ENCODE results near the gene TGFB2.

Gene TGFB2

GRCh38 chr1:218336328-218336727 is 8.8 kb upstream of the TGFB2 start:
- no peak for DNase-seq

GRCh38 chr1:218339267-218339831 is 5.8 kb upstream of the TGFB2 start:
- peak; percentile 18 for DNase-seq

GRCh38 chr1:218341325-218341724 is 3.8 kb upstream of the TGFB2 start:
- no peak for DNase-seq

- DNase-seq: no peak
These were observed 3.0 kb upstream of the TGFB2 start for GRCh38 chr1:218342091-218342490.

- peak; percentile 12 for DNase-seq
These were observed 696 bp downstream of the TGFB2 start for GRCh38 chr1:218345673-218346390.

- no peak for DNase-seq
These were observed 1.5 kb downstream of the TGFB2 start for GRCh38 chr1:218346391-218347204.

- no peak for DNase-seq
These were observed 2.2 kb downstream of the TGFB2 start for GRCh38 chr1:218347336-218347722.

- no peak for DNase-seq
These were observed 2.8 kb downstream of the TGFB2 start for GRCh38 chr1:218347723-218348627.

GRCh38 chr1:218348628-218349071 is 3.5 kb downstream of the TGFB2 start:
- no peak for DNase-seq

GRCh38 chr1:218349348-218350034 is 4.4 kb downstream of the TGFB2 start:
- no peak for DNase-seq

- no peak for DNase-seq
These were observed 4.9 kb downstream of the TGFB2 start for GRCh38 chr1:218350035-218350525.

GRCh38 chr1:218350801-218351266 is 5.7 kb downstream of the TGFB2 start:
- DNase-seq: no peak

GRCh38 chr1:218351391-218352074 is 6.4 kb downstream of the TGFB2 start:
- DNase-seq: peak; percentile 28

GRCh38 chr1:218352075-218352438 is 6.9 kb downstream of the TGFB2 start:
- DNase-seq: no peak

- DNase-seq: no peak
These were observed 8.5 kb downstream of the TGFB2 start for GRCh38 chr1:218353656-218354055.

- no peak for DNase-seq
These were observed 10.1 kb downstream of the TGFB2 start for GRCh38 chr1:218355278-218355677.

- no peak for DNase-seq
These were observed 12.2 kb downstream of the TGFB2 start for GRCh38 chr1:218357211-218357892.

GRCh38 chr1:218357893-218358232 is 12.7 kb downstream of the TGFB2 start:
- no peak for DNase-seq

GRCh38 chr1:218361298-218362065 is 16.3 kb downstream of the TGFB2 start:
- DNase-seq: no peak
